Endothelial cell of umbilical vein (primary cell): ENCODE results near the gene GET4. TPM values are rescaled to one million over a fixed set of nuclear protein-coding genes. Genes with fewer than 3 reads are reported as not detected.

ENCODE experiments used
- BruUV-seq: library from RNA; stranded (reverse); fragments of 400-500 nt; replicated peaks from 2 replicates; lab custom pipeline; 2021; lab: Mats Ljungman, UMichigan
- CTCF ChIA-PET: fragments of 300-600, 350-600 bp; sonication (Branson Sonifier 250); formaldehyde crosslinking; loops from one replicate; lab custom pipeline; 2021; ENCODE audit warnings: antibody characterized with exemption, inconsistent platforms; lab: Charles Lee
- POLR2A ChIA-PET: fragments of 300-600, 350-600 bp; sonication (Branson Sonifier 250); formaldehyde crosslinking; loops from one replicate; lab custom pipeline; 2021; ENCODE audit warnings: antibody characterized with exemption, inconsistent platforms; lab: Charles Lee
- DNase-seq: peaks from one replicate; pipeline ENCODE4 v3.0.0-alpha.2; 2011; ENCODE audit warnings: low read depth, low spot score
- FAIRE-seq: peaks from 2 replicates; lab custom pipeline; 2011; peaks lifted over from hg19 to GRCh38; lab: Jason Lieb, UNC
- H2AFZ ChIP-seq: 2 replicates; pipeline ENCODE4 v1.6.0; 2012; ENCODE audit warnings: low read depth, low read length, control low read depth, inconsistent platforms
- H3K27ac ChIP-seq: 2 replicates; pipeline ENCODE4 v1.5.1; 2011; ENCODE audit warnings: low read depth, mild to moderate bottlenecking, control low read depth, low read length, moderate library complexity; ENCODE audit not compliant: insufficient read depth
- H3K27me3 ChIP-seq, 2 experiments: 2 replicates each; pipeline versions ENCODE4 v1.6.0 to v1.6.1; 2011; ENCODE audit warnings: low read length in 2 of 2, mixed read lengths in 1 of 2; ENCODE audit not compliant: control insufficient read depth in 2 of 2, insufficient read depth in 2 of 2
- H3K36me3 ChIP-seq, 2 experiments: 2 replicates in 1 of 2; 3 replicates in 1 of 2; pipeline ENCODE4 v1.5.1; 2011; ENCODE audit warnings: low read length in 2 of 2, mild to moderate bottlenecking in 1 of 2, moderate library complexity in 1 of 2; ENCODE audit not compliant: control insufficient read depth in 2 of 2, insufficient read depth in 2 of 2; ENCODE audit errors: extremely low read depth in 1 of 2
- H3K4me1 ChIP-seq: 3 replicates; pipeline ENCODE4 v1.5.1; 2011; ENCODE audit warnings: mild to moderate bottlenecking, low read length; ENCODE audit not compliant: control insufficient read depth, insufficient read depth; ENCODE audit errors: extremely low read depth
- H3K4me2 ChIP-seq: 2 replicates; pipeline ENCODE4 v1.6.1; 2011; ENCODE audit warnings: low read length, control low read depth, mixed read lengths; ENCODE audit not compliant: insufficient read depth
- H3K4me3 ChIP-seq, 3 experiments: fragments of 200-600 bp in 1 of 3; sonication (generic), shearing (Covaris generic) in 1 of 3; replicated peaks in 1 of 3; 2 replicates each; pipeline ENCODE4 v1.5.1; 2011 to 2016; ENCODE audit warnings: control low read depth in 3 of 3, low read length in 3 of 3, mild to moderate bottlenecking in 2 of 3, inconsistent platforms in 1 of 3, low read depth in 1 of 3, moderate library complexity in 1 of 3; ENCODE audit not compliant: insufficient read depth in 1 of 3
- H3K79me2 ChIP-seq: 2 replicates; pipeline ENCODE4 v1.6.0; 2012; ENCODE audit warnings: low read length, inconsistent platforms; ENCODE audit not compliant: control insufficient read depth, insufficient read depth
- H3K9ac ChIP-seq: replicated peaks from 2 replicates; pipeline ENCODE3; 2011; ENCODE audit warnings: low read length, control low read depth; ENCODE audit not compliant: insufficient read depth; ENCODE audit errors: extremely low read depth
- H3K9me1 ChIP-seq: replicated peaks from 3 replicates; pipeline ENCODE4 v1.6.0; 2011; ENCODE audit warnings: mild to moderate bottlenecking, low read length; ENCODE audit not compliant: control insufficient read depth, insufficient read depth; ENCODE audit errors: extremely low read depth
- H3K9me3 ChIP-seq: replicated peaks from 2 replicates; pipeline ENCODE4 v1.5.1; 2012; ENCODE audit warnings: low read length, inconsistent platforms; ENCODE audit not compliant: control insufficient read depth, insufficient read depth
- H4K20me1 ChIP-seq: replicated peaks from 2 replicates; pipeline ENCODE3; 2011; ENCODE audit warnings: mild to moderate bottlenecking, low read length; ENCODE audit not compliant: control insufficient read depth, insufficient read depth; ENCODE audit errors: extremely low read depth
- EZH2 ChIP-seq: IDR thresholded peaks from 2 replicates; pipeline ENCODE4 v1.6.1; 2012; ENCODE audit warnings: borderline replicate concordance, low read depth, mild to moderate bottlenecking, moderate library complexity, low read length, inconsistent platforms; ENCODE audit not compliant: severe bottlenecking
- FOS ChIP-seq: IDR thresholded peaks from 2 replicates; pipeline ENCODE4 v1.6.1; 2011; ENCODE audit warnings: mild to moderate bottlenecking, low read length, moderate library complexity, borderline replicate concordance; ENCODE audit not compliant: insufficient read depth
- GATA2 ChIP-seq: IDR thresholded peaks from 2 replicates; pipeline ENCODE4 v1.7.0; 2011; ENCODE audit warnings: low read depth, mild to moderate bottlenecking, moderate library complexity, mixed read lengths, low read length; ENCODE audit not compliant: insufficient read length, insufficient read depth
- JUN ChIP-seq: IDR thresholded peaks from 2 replicates; pipeline ENCODE4 v1.6.1; 2011; ENCODE audit warnings: borderline replicate concordance, low read depth; ENCODE audit not compliant: insufficient read length, insufficient read depth
- MYC ChIP-seq: IDR thresholded peaks from one replicate; pipeline ENCODE4 v1.6.1; 2011; ENCODE audit warnings: mild to moderate bottlenecking, low read depth, low read length
- POLR2A ChIP-seq: IDR thresholded peaks from 2 replicates; pipeline ENCODE4 v1.6.1; 2012; ENCODE audit warnings: low read depth, mild to moderate bottlenecking, control low read depth, low read length
- POLR2AphosphoS5 ChIP-seq: IDR thresholded peaks from 2 replicates; pipeline ENCODE4 v1.6.1; 2012; ENCODE audit warnings: low read depth, mild to moderate bottlenecking, control low read depth, low read length, moderate library complexity; ENCODE audit not compliant: insufficient read depth
- dilution Hi-C: fragments of 300-500 bp; cut with MboI; formaldehyde crosslinking; loops from one replicate; pipeline ENCODE4 v1.15.0; 2019; ENCODE audit warnings: low sequenced_read_pairs; ENCODE audit not compliant: extremely low pct_ligation_motif_present
- intact Hi-C: fragments of 100-400 bp; cut with micrococcal nuclease; formaldehyde crosslinking; loops from one replicate; pipeline ENCODE4 v1.10.0; 2022
- polyA plus RNA-seq, 4 experiments: library from polyadenylated mRNA; depleted of rRNA in 3 of 4; stranded (reverse) in 3 of 4; unstranded in 1 of 4; fragments of >200 nt; gene quantifications; 2 replicates each; pipeline versions ENCODE4 v1.2.1 to v1.2.3, GENCODE V29; 2011 to 2012; ENCODE audit warnings: missing spikeins in 1 of 4
- total RNA-seq: library from RNA; stranded (reverse); gene quantifications from 2 replicates; pipeline ENCODE4 v1.2.3, GENCODE V29; 2021
- TF ChIP-seq, protein P1 (sequence below): IDR thresholded peaks from 2 replicates; pipeline ENCODE4 v1.6.1; 2011; ENCODE audit not compliant: insufficient read depth, insufficient read length
- TF ChIP-seq, protein P2 (sequence below), 2 donors: IDR thresholded peaks; 1 replicate in 1 of 2; 2 replicates in 1 of 2; pipeline ENCODE4 v1.5.1; 2011; ENCODE audit warnings: low read length in 2 of 2, mild to moderate bottlenecking in 2 of 2, moderate library complexity in 2 of 2, control low read depth in 1 of 2, inconsistent platforms in 1 of 2, low read depth in 1 of 2; ENCODE audit not compliant: insufficient read depth in 1 of 2; ENCODE audit errors: extremely low read depth in 1 of 2

GET4 gene
- total and polyA plus RNA-seq, 2 donors (not counting 3 experiments of a cell fraction or from before 2014, with no cell fraction given), result 48.4 to 58.1 TPM

DNA sequence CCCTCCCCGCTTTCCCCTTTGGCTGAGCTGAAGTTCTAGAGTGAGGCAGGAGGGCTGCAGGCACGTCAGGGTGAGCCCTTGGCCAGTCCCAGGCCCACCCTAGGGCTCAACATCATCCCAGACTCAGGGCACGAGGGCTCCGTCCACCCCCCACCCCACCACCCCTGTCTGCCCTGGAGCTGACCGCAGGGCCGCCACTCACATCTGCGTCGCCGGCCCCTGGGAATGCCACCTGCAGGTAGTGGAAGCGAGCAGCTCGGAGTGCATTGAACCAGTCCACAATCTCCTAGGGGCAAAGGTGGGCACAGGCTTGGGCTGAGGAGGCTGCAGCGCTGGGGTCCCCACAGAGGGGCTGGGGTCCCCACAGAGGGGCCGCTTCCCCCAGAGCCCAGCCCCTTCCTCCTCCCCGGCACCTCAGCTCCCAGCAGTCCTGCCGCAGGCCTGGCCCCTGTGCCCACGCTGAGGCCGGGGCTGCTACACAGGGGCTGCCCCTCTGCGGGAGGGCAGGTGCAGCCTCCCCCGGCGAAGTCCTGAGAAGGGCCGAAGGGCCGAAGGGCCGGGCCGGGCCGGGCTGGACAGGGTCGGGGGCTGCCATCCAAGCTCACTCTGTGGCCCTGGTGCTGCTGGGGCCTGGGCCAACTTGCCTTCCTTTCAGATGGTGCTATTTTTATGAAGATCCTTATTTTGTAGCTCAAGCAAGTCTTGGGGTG is 24.1 kb downstream of the GET4 start:
- Histone ChIP-seq H3K4me3 (no peak overlapping the region), H3K36me3 (peaks cover 0 to 4% of the 10 kb centered on the region in 2 experiments), H3K79me2 (no peaks in the 10 kb centered on the region), H3K9me1 (no peaks in the 10 kb centered on the region), H4K20me1 (no peaks in the 10 kb centered on the region), H3K9me3 (no peaks in the 10 kb centered on the region), H2AFZ (no peak overlapping the region), H3K4me2 (no peak overlapping the region), H3K27me3 (peaks cover under 1 to 5% of the 10 kb centered on the region in 2 experiments), H3K9ac (no peak overlapping the region), H3K4me1 (peaks cover 6% of the 10 kb centered on the region), H3K27ac (no peak overlapping the region)
- CTCF ChIA-PET, result interaction anchor here (1.1 kb wide), 2 partner anchors 27 to 277 kb away, joined by 3 read pairs; no protein-coding TSS in a partner anchor
- POLR2A ChIA-PET, result interaction anchor here (0.6 kb wide), 1 partner anchor 140 kb away, joined by 3 read pairs; no protein-coding TSS in a partner anchor
- intact Hi-C loops, result loop anchor here (1.0 kb wide), 1 partner anchor 24 kb away; the partner anchor contains the start of gene GET4
- dilution Hi-C loops, result no loop called here
- TF ChIP-seq, protein P1, sequence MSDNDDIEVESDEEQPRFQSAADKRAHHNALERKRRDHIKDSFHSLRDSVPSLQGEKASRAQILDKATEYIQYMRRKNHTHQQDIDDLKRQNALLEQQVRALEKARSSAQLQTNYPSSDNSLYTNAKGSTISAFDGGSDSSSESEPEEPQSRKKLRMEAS, result no peak
- TF ChIP-seq POLR2A, result no peak
- no peak for TF ChIP-seq FOS
- TF ChIP-seq POLR2AphosphoS5, result no peak
- no peak for TF ChIP-seq EZH2
- TF ChIP-seq, protein P2, sequence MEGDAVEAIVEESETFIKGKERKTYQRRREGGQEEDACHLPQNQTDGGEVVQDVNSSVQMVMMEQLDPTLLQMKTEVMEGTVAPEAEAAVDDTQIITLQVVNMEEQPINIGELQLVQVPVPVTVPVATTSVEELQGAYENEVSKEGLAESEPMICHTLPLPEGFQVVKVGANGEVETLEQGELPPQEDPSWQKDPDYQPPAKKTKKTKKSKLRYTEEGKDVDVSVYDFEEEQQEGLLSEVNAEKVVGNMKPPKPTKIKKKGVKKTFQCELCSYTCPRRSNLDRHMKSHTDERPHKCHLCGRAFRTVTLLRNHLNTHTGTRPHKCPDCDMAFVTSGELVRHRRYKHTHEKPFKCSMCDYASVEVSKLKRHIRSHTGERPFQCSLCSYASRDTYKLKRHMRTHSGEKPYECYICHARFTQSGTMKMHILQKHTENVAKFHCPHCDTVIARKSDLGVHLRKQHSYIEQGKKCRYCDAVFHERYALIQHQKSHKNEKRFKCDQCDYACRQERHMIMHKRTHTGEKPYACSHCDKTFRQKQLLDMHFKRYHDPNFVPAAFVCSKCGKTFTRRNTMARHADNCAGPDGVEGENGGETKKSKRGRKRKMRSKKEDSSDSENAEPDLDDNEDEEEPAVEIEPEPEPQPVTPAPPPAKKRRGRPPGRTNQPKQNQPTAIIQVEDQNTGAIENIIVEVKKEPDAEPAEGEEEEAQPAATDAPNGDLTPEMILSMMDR (IDR thresholded peaks at IDR 0.05; ENCODE audit: extremely low read depth in 1 of 2, insufficient read depth in 1 of 2, low read depth in 1 of 2, low read length in 2 of 2), result no peak
- no peak for TF ChIP-seq MYC
- no peak for TF ChIP-seq JUN
- no peak for TF ChIP-seq GATA2
- FAIRE-seq, result no peak
- no peak for DNase-seq
- no TSS peak for BruUV-seq
